ENCODE measurements around the gene ZCCHC2. TPM values are rescaled to one million over a fixed set of nuclear protein-coding genes. Genes with fewer than 3 reads are reported as not detected.

The ZCCHC2 gene
- total RNA-seq = 10 to 100 TPM; 19.0 to 24.1 TPM
- long read RNA-seq, partial matches to known transcripts = 0 of 4 reads
- long read RNA-seq, other reads (novel, unspliced or antisense) = 4 of 4 reads

DNA sequence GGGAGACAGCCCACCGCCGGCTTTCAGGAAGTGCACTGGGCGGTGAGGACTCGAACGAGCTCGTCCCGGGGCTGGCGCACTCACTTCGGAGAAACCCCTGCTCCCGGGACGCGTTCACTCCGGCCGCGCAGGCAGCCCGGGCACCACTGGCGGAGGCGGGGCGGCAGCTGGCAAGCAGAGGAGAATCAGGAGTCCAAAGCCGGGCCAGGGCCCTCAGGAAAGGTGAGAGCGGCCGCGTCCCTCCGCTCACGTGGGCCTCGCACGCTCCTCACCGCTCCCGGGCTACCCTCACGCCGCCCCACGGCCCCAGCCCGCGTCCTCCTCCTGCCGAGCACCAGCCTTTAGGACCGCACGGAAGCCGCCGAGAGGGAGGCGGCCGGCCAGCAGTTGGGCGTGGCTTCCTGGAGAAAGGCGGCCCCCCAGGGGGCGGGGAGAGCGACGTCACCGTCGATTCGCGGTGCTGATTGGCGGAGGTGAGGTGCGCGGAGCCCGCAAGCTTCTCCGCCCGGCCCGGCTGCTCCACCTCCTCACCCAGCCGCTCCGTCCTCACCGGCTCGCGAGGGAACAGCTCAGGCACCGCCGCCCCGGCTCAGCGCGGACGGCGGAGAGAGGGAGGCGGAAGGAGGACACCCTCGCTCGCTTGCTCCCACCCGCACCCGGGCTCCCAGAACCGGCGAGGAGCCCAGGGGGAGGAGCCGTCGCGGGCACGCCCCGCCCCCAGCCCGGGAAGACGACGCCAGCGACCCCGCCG lies at the start of gene ZCCHC2:
Gene ZCCHC2 (plus strand): TSS at position 522 of the 751 bp plus-strand sequence. CDS start 400 bp downstream, outside the sequence.
- ATAC-seq (peak; percentile 87 to 89), DNase-seq (peak; percentile 98)
- intact Hi-C loops (cut with DNase I) = loop anchor here (5.0 kb wide), 2 partner anchors 70 to 95 kb away; no protein-coding TSS in a partner anchor

DNA sequence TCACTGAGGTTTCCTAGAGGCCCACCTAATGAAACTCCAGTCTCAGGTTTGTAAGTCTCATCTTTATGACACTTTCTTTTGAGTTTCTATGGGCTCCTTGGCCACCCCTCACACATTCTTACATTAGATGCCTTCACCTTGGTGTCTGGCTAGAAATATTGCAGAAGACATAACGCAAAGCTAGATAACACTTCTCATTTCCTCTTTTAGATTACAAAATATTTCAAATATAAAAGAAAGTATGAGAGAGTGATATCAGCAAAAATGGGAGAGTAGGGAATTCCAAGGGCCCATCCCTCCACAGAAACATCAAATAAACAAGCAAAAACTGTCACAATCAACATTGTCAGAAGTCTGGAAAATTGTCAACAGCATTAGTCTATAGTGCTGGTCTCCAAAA lies 43.3 kb upstream of the ZCCHC2 start:
- intact Hi-C loops (cut with DNase I) = no loop called here
- DNase-seq = no peak
- ATAC-seq = no peak

DNA sequence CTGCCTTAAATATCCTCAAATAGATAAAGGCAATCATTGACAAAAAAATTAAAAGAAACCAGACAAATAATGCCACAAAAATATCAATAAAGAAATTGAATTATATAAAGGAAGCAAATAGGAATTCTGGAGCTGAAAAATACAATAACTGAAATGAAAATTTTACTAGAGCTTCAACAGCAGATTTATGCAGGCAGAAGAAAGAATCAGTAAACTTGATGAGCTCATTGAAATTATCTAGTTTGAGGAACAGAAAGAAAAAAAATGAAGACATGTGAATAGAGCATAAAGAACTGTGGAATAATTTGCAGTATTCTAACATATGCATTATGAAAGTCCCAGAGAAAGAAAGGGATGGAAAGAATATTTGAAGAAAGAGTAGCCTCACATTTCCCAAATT lies 41.9 kb upstream of the ZCCHC2 start:
- ATAC-seq (no peak), DNase-seq (no peak)
- intact Hi-C loops (cut with DNase I) = no loop called here

DNA sequence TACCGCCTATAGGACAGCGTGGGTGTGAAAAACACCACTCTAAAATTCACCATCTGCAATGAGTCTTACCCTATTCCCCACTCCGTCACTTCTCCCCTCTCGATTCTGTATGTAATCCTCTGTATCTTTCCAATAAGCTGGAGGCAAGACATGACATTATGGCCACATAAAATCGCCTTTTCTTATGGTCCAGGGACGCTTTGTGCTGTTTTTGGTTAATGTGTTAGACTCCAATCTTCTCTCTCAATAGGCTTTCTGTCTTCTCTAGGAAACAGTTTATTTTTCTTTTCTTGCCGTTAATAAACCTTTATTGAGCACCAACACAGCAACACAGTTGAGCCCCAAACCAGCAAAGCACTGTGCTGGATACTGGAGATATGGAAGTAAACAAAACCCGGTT lies 37.9 kb upstream of the ZCCHC2 start:
- intact Hi-C loops (cut with DNase I) = no loop called here
- ATAC-seq = no peak

DNA sequence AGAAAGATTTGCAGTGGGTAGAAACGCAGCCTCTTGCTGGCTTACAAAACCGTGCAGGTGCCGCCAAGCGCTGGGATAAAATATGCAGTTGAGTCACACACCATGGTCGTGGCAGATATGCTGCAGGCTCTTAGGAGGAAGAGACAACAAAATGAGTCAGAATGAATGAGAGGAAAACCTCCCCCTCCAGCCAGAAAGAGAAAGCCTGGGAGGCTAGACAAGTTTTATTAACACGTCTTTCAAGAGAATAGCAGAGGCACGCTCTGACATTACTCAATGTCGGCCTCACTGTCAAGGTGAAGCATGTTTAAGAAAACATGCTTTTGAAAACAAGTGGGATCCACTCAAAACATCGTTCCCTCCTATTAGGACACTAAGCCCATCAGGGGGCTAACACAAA lies 37.1 kb upstream of the ZCCHC2 start:
- intact Hi-C loops (cut with DNase I) = no loop called here
- DNase-seq = no peak
- ATAC-seq = peak in 1 of 2 donors; percentile 97

More for the DNA sequence above, 37.9 kb upstream of the ZCCHC2 start:
- DNase-seq = no peak

DNA sequence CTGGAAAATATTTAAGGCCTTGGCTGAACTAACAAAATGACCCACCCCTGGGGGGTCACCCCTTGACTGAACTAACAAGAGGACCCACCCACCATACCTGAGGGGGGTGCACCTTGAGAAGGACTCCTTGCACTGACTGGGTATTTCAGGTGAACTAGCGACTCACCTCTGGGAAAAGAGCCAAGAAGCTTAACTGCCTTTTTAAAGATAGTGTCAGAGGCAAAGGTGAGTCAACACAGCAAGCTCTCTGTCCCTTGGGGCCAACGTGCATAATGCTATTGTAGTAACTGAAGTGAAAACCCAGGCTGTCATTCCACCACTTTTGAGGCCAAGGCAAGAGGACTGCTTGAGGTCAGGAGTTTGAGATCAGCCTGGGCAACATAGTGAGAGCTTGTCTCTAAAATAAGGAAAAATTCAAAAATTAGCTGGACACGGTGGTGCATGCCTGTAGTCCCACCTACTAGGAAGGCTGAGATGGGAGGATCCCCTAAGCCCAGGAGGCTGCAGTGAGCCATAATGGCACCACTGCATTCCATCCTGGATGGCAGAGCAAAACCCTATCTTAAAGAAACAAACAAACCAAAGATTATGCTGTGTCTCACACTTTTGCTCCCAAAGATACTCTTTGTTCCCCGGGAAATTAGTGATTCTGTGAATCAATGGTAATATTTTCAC lies 36.4 kb upstream of the ZCCHC2 start:
- ATAC-seq = peak in 1 of 2 donors; percentile 66
- no peak for DNase-seq
- intact Hi-C loops (cut with DNase I) = no loop called here

DNA sequence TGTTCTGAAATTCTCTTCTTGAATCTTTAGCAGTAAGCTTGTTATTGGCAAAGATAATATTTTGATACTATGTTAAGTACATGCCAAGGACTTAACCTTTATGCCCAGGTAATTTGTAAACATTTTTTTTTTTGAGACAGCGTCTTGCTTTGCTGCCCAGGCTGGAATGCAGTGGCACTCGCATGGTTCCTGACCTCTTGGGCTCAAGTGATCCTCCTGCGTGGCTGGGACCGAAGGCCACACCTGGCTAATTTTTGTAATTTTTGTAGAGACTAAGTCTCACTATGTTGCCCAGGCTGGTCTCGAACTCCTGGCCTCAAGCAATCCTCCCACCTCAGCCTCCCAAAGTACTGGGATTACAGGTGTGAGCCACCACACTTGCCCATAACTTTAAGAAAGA lies 35.7 kb upstream of the ZCCHC2 start:
- no peak for DNase-seq
- no peak for ATAC-seq
- intact Hi-C loops (cut with DNase I) = no loop called here

DNA sequence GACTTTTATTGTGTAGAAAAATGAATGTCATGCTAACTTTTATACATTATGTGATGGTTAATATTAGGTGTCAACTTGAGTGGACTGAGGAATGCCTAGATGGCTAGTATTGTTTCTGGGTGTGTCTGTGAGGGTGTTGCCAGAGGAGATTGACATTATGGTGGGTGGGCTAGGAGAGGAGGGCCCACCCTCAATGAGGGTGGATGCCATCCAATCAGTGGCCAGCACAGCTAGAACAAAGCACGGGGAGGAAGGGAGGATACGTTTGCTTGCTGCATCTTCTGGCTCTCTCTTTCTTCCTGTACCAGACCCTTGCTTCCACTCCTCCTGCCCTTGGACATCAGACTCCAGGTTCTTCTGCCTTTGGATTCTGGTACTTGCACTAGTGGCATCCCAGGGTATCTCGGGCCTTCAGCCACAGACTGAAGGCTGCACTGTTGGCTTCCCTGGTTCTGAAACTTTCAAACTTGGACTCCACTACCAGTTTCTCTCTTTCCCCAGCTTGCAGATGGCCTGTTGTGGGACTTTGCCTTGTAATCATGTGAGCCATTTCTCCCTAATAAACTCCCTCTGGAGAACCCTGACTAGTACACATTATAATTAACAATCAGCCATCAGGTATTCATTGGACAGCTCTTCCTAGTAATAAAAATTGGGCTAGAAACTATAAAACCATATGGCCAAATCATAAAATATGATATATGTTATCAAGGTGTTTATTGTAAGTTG lies 31.7 kb upstream of the ZCCHC2 start:
- DNase-seq (no peak), ATAC-seq (no peak)
- intact Hi-C loops (cut with DNase I) = no loop called here

DNA sequence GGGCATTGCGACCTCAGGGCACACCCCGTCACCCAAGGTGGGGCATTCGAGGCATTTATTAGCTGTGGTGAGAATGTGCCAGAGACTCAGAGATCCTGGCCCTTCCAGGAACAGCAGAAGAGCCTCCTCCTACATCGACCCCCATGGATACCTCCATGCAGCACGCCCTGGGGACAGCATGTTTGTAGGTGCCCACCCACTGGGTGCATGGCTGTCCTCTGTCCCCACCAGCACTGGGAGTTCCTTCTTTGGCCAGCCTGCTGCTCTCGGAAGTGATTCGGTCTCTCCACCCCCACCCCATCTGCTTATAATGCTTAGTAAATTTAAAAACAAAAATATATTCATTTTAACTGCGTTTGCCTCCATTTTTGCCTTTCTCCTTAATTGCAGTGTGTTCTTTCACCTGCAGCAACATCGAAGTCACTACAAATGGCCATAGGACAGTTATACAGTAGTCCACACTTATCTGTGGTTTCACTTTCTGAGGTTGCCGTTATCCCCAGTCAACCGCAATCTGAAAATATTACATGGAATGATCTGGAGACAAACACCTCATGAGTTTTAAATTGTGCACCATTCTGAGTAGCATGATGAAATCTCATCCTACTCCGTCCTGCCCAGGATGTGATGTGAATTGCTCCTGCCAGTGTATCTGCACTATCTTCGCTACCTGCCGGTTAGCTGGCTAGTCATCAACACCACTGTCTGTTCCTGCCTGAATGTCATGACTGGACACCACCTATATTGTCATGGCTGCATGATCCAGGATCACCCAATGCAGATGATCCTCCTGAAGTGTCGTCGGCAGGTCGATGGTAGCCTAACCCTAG lies 29.6 kb upstream of the ZCCHC2 start:
- ATAC-seq = no peak
- intact Hi-C loops (cut with DNase I) = no loop called here
- no peak for DNase-seq

DNA sequence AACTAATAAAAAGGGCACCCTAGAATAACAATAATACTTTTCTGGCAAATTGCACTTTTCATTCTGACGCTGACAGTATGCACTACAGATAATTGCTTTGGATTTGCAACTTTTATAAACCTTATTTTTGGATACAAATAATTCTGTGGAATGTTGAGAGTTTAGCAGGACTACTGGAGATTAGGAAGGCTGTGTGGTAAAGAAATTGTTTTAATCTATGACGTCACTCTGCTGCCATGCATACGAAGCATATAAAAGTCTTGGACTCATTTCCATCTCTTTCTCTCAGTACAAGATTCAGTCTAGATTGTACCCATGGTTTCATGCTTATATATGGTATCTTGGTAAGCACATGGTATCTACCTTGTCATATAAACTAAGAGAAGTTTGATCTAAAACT lies 28.1 kb upstream of the ZCCHC2 start:
- intact Hi-C loops (cut with DNase I) = no loop called here
- no peak for ATAC-seq
- DNase-seq = no peak

DNA sequence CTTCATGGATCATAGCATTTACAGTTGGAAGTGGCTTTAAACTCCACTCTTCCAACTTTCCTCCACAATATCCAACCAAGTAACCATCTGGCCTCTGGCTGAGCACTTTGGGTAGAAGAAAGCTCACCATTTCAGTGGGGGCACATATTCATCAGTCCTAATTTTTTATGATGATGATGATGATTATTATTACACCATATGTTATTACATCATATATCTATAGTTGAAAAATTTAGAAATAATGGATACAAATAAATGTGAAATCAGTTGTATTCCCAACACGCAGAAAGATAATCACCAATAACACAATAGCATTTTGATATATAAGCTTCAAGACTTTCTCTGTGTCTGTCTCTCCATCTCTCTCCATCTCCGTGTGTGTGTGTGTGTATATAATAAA lies 26.6 kb upstream of the ZCCHC2 start:
- no peak for ATAC-seq

DNA sequence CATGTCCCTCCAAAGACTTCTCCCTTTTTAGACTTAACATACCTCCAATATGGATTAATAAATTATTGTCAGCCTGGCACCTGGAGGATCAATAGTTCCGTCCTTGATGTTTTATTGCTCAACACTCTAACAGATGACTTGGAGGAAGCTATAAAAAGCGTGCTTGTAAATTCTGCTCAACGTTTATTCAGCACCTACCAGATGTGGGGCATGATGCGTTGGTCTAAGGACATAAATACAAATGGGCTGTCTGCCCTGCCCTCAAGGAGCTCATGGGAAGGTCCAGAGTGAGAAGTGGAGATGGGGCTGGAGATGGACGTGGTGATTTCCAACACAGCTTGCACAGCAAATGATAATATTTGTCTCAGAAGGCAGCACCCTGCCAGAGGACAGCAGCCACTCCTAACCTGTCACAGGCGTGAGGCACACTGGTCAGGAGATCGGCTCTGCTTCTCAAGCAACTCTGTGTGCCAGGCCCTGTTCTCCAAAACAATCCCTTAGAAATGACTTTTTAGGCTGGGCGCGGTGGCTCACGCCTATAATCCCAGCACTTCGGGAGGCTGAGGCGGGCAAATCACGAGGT lies 25.5 kb upstream of the ZCCHC2 start:
- DNase-seq = no peak
- ATAC-seq = no peak
- intact Hi-C loops (cut with DNase I) = no loop called here

More for the DNA sequence above, 26.6 kb upstream of the ZCCHC2 start:
- DNase-seq = no peak
- intact Hi-C loops (cut with DNase I) = no loop called here

DNA sequence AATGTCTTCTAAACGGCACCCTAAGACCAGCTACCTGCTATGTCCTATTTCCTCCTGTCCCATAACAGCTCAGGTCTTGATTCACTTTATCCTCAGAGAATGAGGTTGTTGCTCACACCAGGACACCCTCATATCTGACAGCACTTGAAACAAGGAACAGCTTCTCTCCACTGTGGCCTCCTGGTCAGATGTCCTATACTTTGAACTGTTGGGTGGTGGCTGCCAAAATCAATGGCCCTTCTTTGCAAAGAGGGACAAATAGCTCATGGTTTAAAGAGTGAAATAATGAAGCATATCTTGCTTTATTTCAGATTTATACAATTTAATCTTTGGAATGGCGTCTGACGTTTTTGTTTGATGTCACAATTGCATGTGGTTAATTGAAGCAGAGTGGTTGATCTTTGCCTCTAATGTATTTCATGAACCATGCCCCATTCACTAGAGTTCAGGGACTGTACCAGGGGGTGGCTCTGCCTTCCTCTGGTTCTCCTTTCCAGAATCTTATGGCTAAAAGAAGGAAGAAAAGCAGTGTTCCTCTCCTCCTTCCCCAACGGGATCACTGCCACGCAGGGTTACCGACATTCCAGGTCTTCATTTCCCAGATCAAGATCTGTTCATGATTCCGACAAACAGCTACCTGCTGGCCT lies 24.1 kb upstream of the ZCCHC2 start:
- intact Hi-C loops (cut with DNase I) = no loop called here
- DNase-seq (no peak), ATAC-seq (peak in 1 of 2 donors; percentile 39)

DNA sequence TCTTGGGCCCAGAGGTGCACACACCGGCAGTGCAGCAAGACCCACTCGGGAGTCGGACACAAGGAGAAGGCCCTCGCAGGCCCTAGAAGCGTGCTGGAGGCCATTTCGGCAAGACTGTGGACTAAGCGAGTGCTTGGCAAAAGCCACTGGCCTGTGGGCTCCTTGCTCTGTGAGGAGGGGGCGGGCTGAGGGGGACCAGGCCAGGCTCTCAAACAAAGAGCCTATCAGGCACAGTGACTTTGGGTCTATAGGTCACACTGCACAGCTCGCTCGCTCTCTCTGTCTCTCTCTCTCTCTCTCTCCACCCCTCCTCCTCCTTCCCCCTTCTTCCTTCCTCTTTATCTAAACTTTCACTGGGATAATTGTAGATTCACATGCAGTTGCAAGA lies 23.6 kb upstream of the ZCCHC2 start:
- no peak for DNase-seq
- ATAC-seq = peak in 1 of 2 donors; percentile 79
- intact Hi-C loops (cut with DNase I) = no loop called here

DNA sequence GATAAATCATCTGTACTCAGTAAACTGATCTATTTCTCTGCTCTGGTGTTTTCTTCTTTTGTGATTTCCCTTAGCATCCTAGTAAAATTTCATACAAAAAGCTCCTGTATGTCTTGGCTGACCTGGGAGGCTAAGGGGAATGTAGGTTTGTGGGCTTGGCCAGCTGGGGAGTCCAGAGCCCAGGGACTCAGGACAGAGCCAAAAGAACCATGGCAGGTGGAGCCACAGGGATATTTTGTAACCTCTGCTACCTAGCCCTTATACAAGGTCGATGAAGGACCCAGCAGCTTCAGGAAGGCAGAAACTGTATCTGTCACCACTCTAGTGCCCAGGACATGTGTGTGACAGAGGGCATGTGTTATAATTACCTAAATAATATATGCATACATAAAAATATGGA lies 22.7 kb upstream of the ZCCHC2 start:
- no peak for DNase-seq
- intact Hi-C loops (cut with DNase I) = no loop called here
- ATAC-seq = no peak

DNA sequence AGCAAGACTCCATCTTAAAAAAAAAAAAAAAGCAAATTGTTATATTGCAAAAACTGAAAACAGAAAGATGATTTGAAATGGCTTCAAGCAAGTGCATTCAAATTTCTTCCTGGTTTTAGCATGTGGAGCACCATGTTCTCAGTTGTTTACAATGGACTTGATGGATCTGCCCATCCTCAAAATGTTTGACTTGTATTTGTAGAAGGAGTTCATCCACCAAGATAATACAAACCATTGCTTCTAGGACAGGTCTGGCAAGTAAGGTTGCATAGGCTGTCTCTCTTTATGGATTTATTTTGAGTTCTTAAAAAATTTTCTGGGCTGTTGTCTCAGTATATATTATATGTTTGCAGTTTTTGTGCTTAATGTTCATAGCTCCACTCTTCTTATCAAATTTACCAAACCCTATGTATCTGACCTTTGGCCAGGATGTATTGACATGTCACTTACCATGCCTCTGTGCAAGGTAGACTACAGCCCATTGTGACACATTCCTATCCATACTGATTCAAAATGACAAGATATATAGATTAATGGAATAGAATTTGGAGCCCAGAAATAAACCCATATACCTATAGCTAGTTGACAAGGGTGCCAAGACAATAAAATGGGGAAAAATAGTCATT lies 21.7 kb upstream of the ZCCHC2 start:
- intact Hi-C loops (cut with DNase I) = no loop called here
- ATAC-seq = no peak

DNA sequence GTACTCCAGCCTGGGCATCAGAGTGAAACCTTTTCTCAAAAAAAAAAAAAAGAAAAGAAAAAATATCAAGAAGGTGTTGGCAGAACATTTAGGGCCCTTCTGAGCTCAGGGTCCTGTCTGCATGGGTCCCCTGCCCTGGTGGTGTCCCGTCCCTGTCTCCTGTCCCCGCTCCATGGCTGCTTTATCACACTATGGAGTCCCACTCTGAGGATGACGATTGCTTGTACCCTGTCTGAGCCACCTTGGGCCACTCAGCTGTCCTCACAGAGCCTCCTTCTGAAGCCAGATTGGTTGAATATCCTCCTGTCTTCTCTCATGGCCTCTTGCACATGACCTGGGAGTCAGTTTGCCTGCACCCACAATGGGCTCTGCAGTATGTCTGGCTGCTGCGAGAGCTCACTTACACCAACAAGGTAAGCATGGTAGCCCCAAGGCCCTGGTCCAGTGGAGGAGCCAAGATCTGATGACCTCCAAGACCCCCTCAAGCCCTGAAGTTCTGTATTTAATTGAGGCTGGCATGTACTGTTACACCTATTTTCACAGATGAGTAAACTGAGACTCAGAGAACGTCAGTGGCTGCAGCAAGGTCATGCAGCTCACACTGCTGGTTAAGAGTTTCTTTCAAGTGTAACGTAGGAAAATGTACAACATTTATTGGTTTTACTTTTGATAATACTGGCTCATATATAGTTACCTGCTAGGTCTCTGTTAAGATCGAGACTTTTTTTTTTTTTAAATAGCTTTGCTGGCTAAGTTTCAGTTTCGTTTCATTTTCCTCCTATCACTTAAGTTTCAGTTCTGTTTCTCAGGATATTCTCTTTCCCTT lies 16.9 kb upstream of the ZCCHC2 start:
- ATAC-seq = peak; percentile 15 to 29
- intact Hi-C loops (cut with DNase I) = no loop called here
- DNase-seq = no peak

More for the DNA sequence above, 21.7 kb upstream of the ZCCHC2 start:
- DNase-seq = no peak

All from left cardiac atrium (tissue), 4 donors.